Naive B cell (primary cell): Measurements from ENCODE around the gene KICS2. TPM values are rescaled to one million over a fixed set of nuclear protein-coding genes. Genes with fewer than 3 reads are reported as not detected.

ENCODE experiments used
- ATAC-seq, 2 donors: fragments of 150-1000 bp; cut with Tn5 transposase; 2 replicates each; pipeline ENCODE4 v1.10.0; 2021; ENCODE audit warnings: low read depth in 2 of 2, mild to moderate bottlenecking in 2 of 2, moderate library complexity in 2 of 2
- DNase-seq: peaks from one replicate; pipeline ENCODE4 v3.0.0; 2022
- H3K27ac Mint-ChIP-seq, 6 donors: one replicate each; pipeline ENCODE4 v1.8.0; 2020 to 2022; ENCODE audit warnings: mild to moderate bottlenecking in 6 of 6, mixed read lengths in 6 of 6, moderate library complexity in 5 of 6, inconsistent platforms in 2 of 6
- H3K27me3 Mint-ChIP-seq, 3 donors: one replicate each; pipeline ENCODE4 v1.8.0; 2021 to 2022; ENCODE audit warnings: mixed read lengths in 3 of 3, mild to moderate bottlenecking in 1 of 3
- H3K36me3 Mint-ChIP-seq, 2 donors: one replicate each; pipeline ENCODE4 v1.8.0; 2020 to 2022; ENCODE audit warnings: mixed read lengths in 2 of 2, inconsistent platforms in 1 of 2, mild to moderate bottlenecking in 1 of 2
- H3K4me1 Mint-ChIP-seq, 3 donors: one replicate each; pipeline ENCODE4 v1.8.0; 2020 to 2022; ENCODE audit warnings: mixed read lengths in 3 of 3, inconsistent platforms in 1 of 3, mild to moderate bottlenecking in 1 of 3, moderate library complexity in 1 of 3
- H3K4me3 Mint-ChIP-seq, 8 donors: one replicate each; pipeline ENCODE4 v1.8.0; 2020 to 2022; ENCODE audit warnings: mild to moderate bottlenecking in 8 of 8, mixed read lengths in 8 of 8, moderate library complexity in 8 of 8, inconsistent platforms in 2 of 8
- H3K9me3 Mint-ChIP-seq, 7 donors: one replicate each; pipeline ENCODE4 v1.8.0; 2020 to 2022; ENCODE audit warnings: mixed read lengths in 7 of 7, mild to moderate bottlenecking in 5 of 7, inconsistent platforms in 2 of 7, moderate library complexity in 1 of 7
- polyA plus RNA-seq, 6 donors: library from polyadenylated mRNA; unstranded; fragments of 300-500 nt; fragmentation: Illumina TruSeq; gene quantifications; one replicate each; pipeline ENCODE4 v1.2.3, GENCODE V29; 2021; ENCODE audit warnings: low read depth in 6 of 6

The KICS2 gene
- polyA plus RNA-seq: 10 to 100 TPM; 15.0 to 22.9 (median 17.8) TPM

DNA sequence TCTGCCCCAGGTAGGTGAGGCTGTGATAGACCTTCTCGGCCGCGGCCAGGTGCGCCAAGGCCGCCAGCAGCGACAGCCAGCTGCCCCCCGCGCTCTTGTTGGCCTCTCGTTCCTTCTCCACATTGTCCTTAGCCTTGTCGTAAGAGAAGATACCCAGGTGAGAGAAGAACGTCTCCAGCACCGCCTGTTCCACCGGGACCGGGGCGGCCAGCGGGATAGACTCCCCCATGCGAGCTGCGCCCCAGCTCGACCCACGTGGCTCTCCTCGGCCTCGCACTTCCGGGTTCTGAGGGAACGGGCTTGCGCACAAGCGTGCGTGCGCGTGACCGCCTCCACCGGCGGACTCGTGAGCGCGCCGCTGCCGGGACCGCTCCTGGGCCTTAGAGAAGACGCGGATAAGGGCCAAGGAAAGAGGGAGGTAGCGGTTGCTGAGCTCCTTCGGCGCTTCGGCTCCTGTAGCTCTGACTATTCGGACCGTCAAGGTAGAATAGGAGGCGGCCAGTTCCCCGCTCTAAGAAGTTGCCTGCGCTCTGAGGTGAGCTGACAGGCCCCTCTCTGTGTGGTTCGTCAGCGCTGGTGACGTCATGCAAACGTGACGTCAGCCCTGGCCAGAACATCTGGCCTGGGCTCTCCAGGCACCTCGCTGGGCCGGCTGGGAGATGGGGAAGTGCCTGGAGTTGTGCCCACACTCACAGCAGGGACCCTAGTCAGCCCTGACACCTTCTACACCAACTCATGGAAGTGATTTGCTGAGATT lies at the start of gene KICS2:
TSS of gene KICS2 (minus strand) at position 288 of the 757 bp plus-strand sequence. CDS start at position 229, 59 bp downstream.
- Mint-ChIP-seq H3K4me1 (peaks cover 25 to 29% (median 27%) of the 10 kb centered on the region in 3 donors), H3K36me3 (no peaks in the 10 kb centered on the region), H3K4me3 (peak within 1 kb of the TSS; percentile 89 to 100 (median 96)), H3K9me3 (no peaks in the 10 kb centered on the region), H3K27me3 (peaks cover 0 to 19% (median 1%) of the 10 kb centered on the region in 3 donors), H3K27ac (peak within 1 kb of the TSS; percentile 97 to 100 (median 99))
- DNase-seq: peak; percentile 93
- peak; percentile 83 to 84 for ATAC-seq

DNA sequence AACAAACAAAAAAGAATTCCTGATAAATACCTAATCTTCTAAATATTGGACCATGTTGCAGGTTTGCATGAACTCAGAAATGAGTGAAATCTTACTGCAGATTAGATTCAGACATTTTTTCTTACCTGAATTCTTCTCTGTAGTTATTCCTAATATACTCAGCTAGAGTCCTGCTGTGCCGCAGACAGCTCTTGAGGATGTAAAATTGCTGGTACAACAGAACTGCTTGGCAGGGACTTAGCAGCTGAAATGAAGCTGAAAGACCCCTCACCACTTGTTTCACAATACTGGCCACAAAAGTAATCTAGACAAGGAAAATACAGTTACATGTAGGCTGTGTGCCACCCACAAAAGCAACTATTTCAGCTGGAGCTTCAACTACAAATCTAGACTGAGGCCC lies 48.3 kb upstream of the KICS2 start:
- peaks cover 0 to 2% (median 0%) of the 10 kb centered on the region in 7 donors for H3K9me3 Mint-ChIP-seq
- no peak for DNase-seq
- no peak overlapping the region for H3K27ac Mint-ChIP-seq
- H3K27me3 Mint-ChIP-seq: no peaks in the 10 kb centered on the region
- H3K4me3 Mint-ChIP-seq: no peak overlapping the region
- ATAC-seq: no peak
- H3K36me3 Mint-ChIP-seq: no peaks in the 10 kb centered on the region
- no peaks in the 10 kb centered on the region for H3K4me1 Mint-ChIP-seq

DNA sequence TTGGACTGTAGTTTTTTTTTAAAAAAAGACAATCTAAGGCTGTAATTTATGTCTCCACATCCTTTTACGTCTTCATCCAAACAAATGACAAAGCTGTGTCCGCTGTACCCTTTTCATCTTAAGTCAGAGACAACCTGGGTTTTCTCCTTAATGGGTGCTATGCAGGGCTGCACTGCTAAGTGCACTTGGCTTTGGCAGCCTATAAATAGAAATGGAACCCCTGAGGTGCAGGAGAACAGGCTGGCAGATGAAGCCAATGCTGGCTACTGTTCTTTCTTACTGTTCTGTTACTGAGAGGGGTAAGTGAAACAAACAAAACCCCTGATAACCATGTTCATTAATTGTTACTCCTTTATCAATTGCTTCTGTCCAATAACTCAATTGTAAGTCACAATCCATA lies 47.1 kb upstream of the KICS2 start:
- Mint-ChIP-seq H3K4me1 (no peaks in the 10 kb centered on the region), H3K9me3 (peaks cover 0 to 2% (median 0%) of the 10 kb centered on the region in 7 donors), H3K27ac (no peak overlapping the region), H3K4me3 (no peak overlapping the region), H3K27me3 (no peaks in the 10 kb centered on the region), H3K36me3 (no peaks in the 10 kb centered on the region)
- ATAC-seq: no peak
- DNase-seq: no peak

DNA sequence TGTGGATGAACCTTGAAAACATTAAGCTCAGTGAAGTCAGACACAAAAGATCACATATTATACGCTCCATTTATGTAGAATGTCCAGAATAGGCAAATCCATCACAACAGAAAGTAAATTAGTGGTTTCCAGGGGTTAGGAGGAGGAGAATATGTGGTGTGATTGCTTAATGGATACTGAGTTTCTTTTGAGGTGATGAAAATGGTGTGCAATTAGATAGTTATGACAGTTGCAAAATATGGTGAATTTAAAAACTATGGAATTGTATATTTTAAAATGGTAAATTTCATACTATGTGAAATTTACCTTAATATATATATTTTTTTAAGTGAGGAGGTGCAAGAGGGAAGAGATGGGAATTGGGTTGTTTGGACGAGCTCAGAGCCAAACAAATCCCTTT lies 46.3 kb upstream of the KICS2 start:
- no peak for ATAC-seq
- H3K4me3 Mint-ChIP-seq: no peak overlapping the region
- no peaks in the 10 kb centered on the region for H3K27me3 Mint-ChIP-seq
- no peaks in the 10 kb centered on the region for H3K9me3 Mint-ChIP-seq
- no peak overlapping the region for H3K27ac Mint-ChIP-seq
- no peak for DNase-seq
- no peaks in the 10 kb centered on the region for H3K36me3 Mint-ChIP-seq
- H3K4me1 Mint-ChIP-seq: no peaks in the 10 kb centered on the region

DNA sequence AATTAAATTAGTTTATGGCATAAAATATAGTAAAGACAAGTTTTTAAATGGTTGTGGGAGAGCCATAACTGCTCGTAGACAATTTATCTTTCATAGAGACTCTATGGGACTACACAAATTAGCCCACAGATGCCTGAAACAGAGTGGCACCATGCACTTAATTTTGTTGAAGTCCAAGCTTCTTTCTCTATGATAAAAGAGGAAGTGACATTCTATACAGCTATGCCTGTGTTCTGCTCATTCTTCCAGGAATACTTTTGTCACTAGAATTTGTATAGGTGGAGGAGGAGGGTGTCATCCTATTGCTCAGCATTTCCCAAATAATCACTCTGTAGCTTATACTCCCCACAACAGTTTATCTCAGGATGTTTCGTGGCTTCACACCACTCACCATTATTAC lies 43.7 kb upstream of the KICS2 start:
- no peaks in the 10 kb centered on the region for H3K36me3 Mint-ChIP-seq
- H3K9me3 Mint-ChIP-seq: no peaks in the 10 kb centered on the region
- DNase-seq: no peak
- no peak for ATAC-seq
- no peaks in the 10 kb centered on the region for H3K4me1 Mint-ChIP-seq
- no peaks in the 10 kb centered on the region for H3K27me3 Mint-ChIP-seq
- H3K27ac Mint-ChIP-seq: no peak overlapping the region
- no peak overlapping the region for H3K4me3 Mint-ChIP-seq

DNA sequence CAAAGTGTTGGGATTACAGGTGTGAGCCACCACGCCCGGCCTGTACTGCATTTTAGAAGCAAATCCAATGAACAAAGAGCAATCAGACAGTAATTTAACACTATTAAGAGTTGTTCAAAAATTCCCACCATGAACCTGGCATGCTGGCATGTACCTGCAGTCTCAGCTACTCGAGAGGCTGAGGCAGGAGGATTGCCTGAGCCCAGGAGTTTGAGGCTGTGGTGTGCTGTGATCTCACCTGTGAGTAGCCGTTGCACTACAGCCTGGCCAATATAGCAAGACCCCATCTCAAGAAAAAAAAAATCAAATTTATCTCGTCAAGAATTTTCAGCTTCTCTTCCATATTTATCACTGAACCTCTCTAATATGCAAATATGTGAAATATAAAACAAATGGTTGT lies 39.7 kb upstream of the KICS2 start:
- ATAC-seq (no peak), DNase-seq (no peak)
- Mint-ChIP-seq H3K9me3 (no peaks in the 10 kb centered on the region), H3K27ac (peak overlapping the region in 1 of 6 donors; percentile 78), H3K36me3 (no peaks in the 10 kb centered on the region), H3K27me3 (no peaks in the 10 kb centered on the region), H3K4me3 (no peak overlapping the region), H3K4me1 (no peaks in the 10 kb centered on the region)

DNA sequence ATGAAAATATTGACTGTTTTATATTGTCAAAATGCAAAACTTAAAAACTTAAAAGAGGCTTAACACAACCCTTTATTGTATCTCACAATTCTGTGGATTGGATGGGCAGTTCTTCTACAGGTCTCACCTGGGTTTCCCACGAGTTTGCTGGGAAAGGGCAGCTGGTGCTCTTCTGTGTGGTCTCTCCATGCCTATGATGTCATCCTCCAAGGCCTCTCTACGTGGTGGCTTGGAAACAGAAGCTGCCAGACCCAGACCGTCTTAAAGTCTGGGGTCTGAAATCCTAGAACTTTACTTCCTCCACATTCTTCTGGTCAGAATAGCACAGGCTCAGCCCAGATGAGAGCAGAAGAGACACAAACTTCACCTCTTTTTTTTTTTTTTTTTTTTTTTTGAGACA lies 36.5 kb upstream of the KICS2 start:
- no peak overlapping the region for H3K27ac Mint-ChIP-seq
- H3K4me1 Mint-ChIP-seq: no peaks in the 10 kb centered on the region
- DNase-seq (no peak), ATAC-seq (no peak)
- H3K27me3 Mint-ChIP-seq: peaks cover 0 to 4% (median 0%) of the 10 kb centered on the region in 3 donors
- H3K36me3 Mint-ChIP-seq: no peaks in the 10 kb centered on the region
- no peak overlapping the region for H3K4me3 Mint-ChIP-seq
- H3K9me3 Mint-ChIP-seq: no peaks in the 10 kb centered on the region

DNA sequence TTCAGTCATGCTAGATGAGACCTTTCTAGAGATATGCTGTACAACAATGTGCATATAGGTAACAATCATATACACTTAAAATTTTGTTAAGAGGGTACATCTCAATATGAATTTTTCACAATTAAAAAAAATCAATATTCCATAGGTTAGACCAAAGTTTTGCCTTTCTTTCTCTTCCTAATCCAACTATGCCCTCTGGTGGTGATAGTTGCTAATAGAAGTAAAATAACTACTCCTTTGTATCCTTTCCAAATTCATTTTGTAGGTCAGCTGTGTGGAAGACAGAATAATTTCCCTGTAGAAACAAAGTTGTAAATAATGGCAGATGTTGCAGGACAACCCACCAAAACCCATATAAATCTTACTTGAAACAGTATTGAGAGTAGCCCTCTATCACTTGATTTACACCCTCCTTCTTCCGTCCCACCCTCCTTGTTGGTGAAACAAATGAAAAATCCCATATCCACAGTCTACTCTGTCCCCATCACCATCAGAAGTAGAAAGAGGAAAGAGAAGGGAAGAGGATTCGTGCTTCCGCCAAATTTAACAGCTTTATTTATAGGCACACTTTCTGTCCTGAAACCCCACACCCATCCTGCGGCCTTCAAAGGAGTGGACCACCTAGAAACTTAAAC lies 34.2 kb upstream of the KICS2 start:
- Mint-ChIP-seq H3K36me3 (no peaks in the 10 kb centered on the region), H3K4me3 (no peak overlapping the region), H3K27me3 (peaks cover 0 to 9% (median 0%) of the 10 kb centered on the region in 3 donors), H3K27ac (no peak overlapping the region), H3K4me1 (no peaks in the 10 kb centered on the region), H3K9me3 (no peaks in the 10 kb centered on the region)
- DNase-seq: peak; percentile 39
- no peak for ATAC-seq

DNA sequence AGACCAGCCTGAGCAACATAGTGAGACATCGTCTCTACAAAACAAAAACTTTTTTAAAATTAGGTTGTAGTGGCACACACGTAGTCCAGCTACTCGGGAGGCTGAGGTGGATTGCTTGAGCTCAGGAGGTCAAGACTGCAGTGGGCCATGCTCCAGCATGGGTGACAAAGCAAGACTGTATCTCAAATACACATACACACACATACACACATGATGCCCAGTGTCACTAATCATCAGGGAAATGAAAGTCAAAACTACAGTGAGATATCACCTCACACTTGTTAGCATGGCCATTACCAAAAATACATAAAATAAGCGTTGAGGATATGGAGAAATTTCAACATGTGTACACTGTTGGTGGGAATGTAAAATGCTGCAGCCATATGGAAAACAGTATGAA lies 33.2 kb upstream of the KICS2 start:
- H3K27me3 Mint-ChIP-seq: peaks cover 0 to 9% (median 5%) of the 10 kb centered on the region in 3 donors
- DNase-seq (no peak), ATAC-seq (no peak)
- no peaks in the 10 kb centered on the region for H3K36me3 Mint-ChIP-seq
- peak overlapping the region in 1 of 6 donors; percentile 37 for H3K27ac Mint-ChIP-seq
- no peak overlapping the region for H3K4me3 Mint-ChIP-seq
- H3K9me3 Mint-ChIP-seq: no peaks in the 10 kb centered on the region
- no peaks in the 10 kb centered on the region for H3K4me1 Mint-ChIP-seq

DNA sequence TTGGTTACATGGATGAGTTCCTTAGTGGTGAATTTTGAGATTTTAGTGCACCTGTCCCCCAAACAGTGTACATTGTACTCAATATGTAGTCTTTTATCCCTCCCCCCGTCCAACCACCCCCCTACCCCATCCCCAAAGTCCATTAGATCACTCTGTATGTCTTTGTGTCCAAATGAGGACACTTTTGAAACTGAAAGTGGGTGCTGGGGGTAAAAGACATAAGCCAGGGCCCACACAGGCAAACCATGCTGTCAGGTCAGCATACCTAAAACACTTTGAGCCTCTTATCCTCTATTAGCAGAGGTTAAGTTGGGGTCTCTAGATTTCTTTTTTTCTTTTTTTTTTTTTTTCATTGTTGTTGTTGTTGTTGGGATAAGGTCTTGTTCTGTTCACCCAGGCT lies 31.3 kb upstream of the KICS2 start:
- H3K4me1 Mint-ChIP-seq: no peaks in the 10 kb centered on the region
- DNase-seq (no peak), ATAC-seq (no peak)
- no peak overlapping the region for H3K4me3 Mint-ChIP-seq
- no peaks in the 10 kb centered on the region for H3K36me3 Mint-ChIP-seq
- H3K27ac Mint-ChIP-seq: peak overlapping the region in 1 of 6 donors; percentile 33
- H3K27me3 Mint-ChIP-seq: peaks cover 6 to 22% (median 16%) of the 10 kb centered on the region in 3 donors
- H3K9me3 Mint-ChIP-seq: no peaks in the 10 kb centered on the region

DNA sequence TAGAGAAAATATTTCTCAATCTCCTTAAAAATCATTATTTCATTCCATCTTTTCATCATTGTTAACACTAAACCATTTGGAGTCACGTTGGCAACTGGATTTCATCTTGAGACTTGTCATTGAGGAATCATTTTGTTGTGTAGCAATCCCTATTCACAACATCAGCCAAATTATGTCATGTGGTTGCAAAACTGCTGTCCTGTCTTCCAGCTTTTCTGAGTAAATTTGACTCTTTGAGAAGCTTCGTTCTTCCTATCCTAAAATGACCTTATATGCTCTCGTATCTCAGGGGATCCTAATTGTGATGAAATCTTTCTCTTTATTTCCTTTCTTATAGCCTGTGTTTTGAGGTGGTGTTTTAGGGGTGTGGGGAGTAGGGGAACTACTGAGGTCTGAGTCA lies 30.6 kb upstream of the KICS2 start:
- Mint-ChIP-seq H3K27me3 (peaks cover 6 to 22% (median 16%) of the 10 kb centered on the region in 3 donors), H3K36me3 (no peaks in the 10 kb centered on the region), H3K9me3 (no peaks in the 10 kb centered on the region), H3K4me1 (no peaks in the 10 kb centered on the region), H3K27ac (peak overlapping the region in 2 of 6 donors; percentile 0 to 50), H3K4me3 (no peak overlapping the region)
- no peak for DNase-seq
- no peak for ATAC-seq

DNA sequence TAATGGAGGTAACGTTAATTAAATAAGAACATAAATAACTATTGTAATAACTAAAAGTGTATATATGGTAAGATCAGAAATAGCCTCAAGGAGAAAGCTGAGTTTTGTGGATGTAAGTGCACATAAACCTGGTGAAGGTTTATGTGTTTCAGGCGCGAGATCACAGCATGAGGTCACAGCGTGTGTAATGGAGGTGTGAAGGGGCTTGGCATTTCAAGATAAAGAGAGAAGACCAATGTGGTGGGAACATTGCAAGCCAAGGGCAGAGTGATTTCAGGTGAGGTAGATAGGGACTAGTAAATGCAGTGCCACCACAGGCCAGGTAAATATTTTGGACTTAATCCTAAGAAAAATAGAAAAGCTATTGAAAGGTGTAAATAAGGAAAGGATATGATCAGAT lies 21.7 kb upstream of the KICS2 start:
- Mint-ChIP-seq H3K36me3 (no peaks in the 10 kb centered on the region), H3K27me3 (peaks cover 0 to 15% (median 3%) of the 10 kb centered on the region in 3 donors), H3K9me3 (no peaks in the 10 kb centered on the region), H3K4me3 (no peak overlapping the region), H3K27ac (no peak overlapping the region), H3K4me1 (no peaks in the 10 kb centered on the region)
- DNase-seq (no peak), ATAC-seq (no peak)

DNA sequence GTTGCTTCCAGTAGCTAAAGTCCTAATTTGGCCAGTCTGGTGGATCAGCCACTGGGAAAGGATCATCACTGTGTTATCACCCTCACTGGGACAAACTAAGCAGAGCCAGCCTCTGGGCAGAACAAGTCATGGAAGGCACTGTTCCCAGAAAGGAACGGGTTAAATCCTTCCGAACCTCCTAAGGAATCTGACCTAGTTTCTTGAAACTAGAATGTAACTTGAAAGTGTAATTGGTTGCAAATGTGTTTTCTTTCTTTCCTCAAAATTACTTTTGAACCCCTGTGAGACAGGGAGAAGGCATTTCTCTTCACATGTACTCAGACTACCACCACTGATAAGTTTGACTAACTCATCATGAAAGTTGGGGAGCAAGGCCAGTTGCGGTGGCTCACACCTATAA lies 18.7 kb upstream of the KICS2 start:
- ATAC-seq: no peak
- Mint-ChIP-seq H3K4me3 (no peak overlapping the region), H3K36me3 (no peaks in the 10 kb centered on the region), H3K9me3 (no peaks in the 10 kb centered on the region), H3K4me1 (no peaks in the 10 kb centered on the region), H3K27ac (no peak overlapping the region), H3K27me3 (peaks cover 0 to 21% (median 8%) of the 10 kb centered on the region in 3 donors)
- no peak for DNase-seq

DNA sequence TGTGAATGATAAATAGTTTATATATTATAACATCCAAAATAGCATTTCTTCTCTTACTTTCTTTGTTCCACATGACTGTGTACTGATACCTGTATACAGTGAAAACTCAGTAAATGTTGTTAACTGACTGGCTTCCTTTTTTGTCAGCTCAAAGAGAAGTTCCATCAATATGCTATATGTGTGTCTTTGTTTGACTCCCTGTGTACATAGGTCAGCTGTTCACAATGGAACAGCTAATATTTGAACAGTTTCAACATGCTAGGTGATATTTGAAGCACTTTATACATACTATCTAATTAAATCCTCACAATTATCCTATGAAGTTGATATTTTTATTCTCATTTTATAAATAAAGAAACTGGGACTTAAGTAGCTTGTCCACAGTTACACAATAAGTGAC lies 15.3 kb upstream of the KICS2 start:
- ATAC-seq: no peak
- Mint-ChIP-seq H3K9me3 (no peaks in the 10 kb centered on the region), H3K27ac (no peak overlapping the region), H3K4me1 (no peaks in the 10 kb centered on the region), H3K4me3 (no peak overlapping the region), H3K27me3 (peaks cover 6 to 15% (median 14%) of the 10 kb centered on the region in 3 donors), H3K36me3 (no peaks in the 10 kb centered on the region)
- no peak for DNase-seq
